HG03159 (cell line): ENCODE data around the gene ADAMTS17.

Experiments
- ATAC-seq: cut with Tn5 transposase; IDR thresholded peaks from one replicate; pipeline ENCODE4 v1.9.1; 2021; ENCODE audit warnings: mild to moderate bottlenecking, moderate library complexity; ENCODE audit not compliant: unreplicated experiment

Gene ADAMTS17

GRCh38 chr15:100033140-100033857, 308.5 kb downstream of the ADAMTS17 start:
- no peak for ATAC-seq

GRCh38 chr15:100032358-100033085, 309.3 kb downstream of the ADAMTS17 start:
- ATAC-seq, result no peak

GRCh38 chr15:100031665-100032357, 310.0 kb downstream of the ADAMTS17 start:
- no peak for ATAC-seq

GRCh38 chr15:100030586-100031229, 311.1 kb downstream of the ADAMTS17 start:
- no peak for ATAC-seq

- ATAC-seq, result no peak
These were observed 311.8 kb downstream of the ADAMTS17 start for GRCh38 chr15:100029868-100030479.

DNA sequence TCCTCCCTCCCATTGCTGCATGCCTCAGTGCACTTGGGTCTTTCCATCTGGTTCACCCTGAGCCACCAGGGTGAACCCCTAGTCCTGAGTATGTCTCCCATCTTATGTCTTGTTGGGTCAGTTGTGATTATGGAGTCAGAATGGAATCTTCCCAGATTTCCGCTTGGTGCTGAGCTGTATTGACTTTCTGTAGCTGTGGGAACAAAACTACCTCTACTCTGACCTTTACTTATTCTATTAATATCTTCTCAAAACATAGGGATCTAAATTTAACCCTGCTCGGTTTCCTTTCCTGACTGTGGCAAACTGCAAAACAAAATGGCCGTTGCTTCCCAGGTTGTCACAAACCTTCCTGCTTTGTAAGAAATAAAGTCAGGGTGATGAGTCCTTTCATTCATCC, 312.7 kb downstream of the ADAMTS17 start:
- ATAC-seq, result no peak

GRCh38 chr15:100026041-100026440, 315.7 kb downstream of the ADAMTS17 start:
- ATAC-seq, result no peak

DNA sequence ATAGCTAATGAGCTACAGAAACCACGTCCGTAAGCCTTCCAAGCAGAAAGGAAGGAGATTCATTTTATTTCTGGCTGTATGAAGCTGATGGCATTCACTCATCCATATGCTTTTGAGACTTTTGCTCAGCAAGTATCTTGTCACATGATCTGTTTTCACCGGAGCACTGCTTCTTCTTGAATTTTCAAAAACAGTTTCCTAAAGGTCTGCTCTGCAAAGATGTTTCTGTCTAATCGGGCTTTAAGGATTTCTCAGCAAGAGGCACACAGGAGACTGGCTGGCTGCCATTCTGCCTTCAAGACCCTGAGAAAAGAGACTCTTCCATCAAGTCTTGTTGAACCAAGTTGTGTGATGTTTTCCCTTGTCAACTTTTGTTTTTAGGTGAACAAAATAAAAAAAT, 319.0 kb downstream of the ADAMTS17 start:
- no peak for ATAC-seq

GRCh38 chr15:100022391-100022790, 319.4 kb downstream of the ADAMTS17 start:
- no peak for ATAC-seq

- ATAC-seq, result no peak
These were observed 320.1 kb downstream of the ADAMTS17 start for GRCh38 chr15:100021653-100022052.

GRCh38 chr15:100020614-100021013, 321.2 kb downstream of the ADAMTS17 start:
- no peak for ATAC-seq

DNA sequence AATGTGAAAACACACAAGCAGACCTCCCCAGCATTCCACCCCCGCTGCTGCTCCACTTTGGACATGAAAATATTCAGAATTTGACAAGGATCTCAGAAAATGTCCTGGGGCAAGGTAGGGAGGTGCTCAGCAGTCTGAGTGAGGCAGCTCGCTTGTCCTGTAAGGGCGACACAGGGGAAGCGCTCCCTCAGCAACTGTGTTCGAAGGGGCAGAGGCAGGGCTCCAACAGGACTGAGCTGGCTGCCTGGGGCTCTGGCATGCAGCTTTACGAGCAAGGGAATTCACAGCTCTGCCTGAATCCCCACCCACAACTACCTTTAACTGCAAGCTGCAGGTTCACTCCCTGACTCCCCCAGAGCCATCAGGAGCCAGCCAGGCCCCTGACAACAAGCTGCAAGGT, 321.6 kb downstream of the ADAMTS17 start:
- no peak for ATAC-seq

DNA sequence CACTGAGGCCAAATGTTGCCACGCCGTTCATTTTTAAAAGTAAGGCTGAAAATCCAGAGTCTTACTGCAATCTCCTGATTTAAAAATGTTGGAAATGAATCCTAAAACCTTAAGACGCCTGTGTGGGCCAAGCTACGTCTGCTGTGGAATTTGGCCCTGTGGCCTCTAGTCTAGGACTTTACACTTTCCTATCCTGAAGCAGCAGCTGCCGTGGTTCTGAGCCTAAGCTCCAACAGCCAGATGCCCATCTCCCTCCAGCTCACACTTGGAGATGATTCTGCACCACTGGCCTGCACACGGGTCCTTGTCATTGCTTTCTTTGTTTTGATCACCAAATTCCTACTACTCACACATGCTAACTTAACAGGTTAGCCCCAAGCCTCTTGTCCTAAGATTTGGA, 322.2 kb downstream of the ADAMTS17 start:
- no peak for ATAC-seq

GRCh38 chr15:100018191-100018590, 323.6 kb downstream of the ADAMTS17 start:
- no peak for ATAC-seq

GRCh38 chr15:100017140-100017539, 324.6 kb downstream of the ADAMTS17 start:
- ATAC-seq, result no peak

DNA sequence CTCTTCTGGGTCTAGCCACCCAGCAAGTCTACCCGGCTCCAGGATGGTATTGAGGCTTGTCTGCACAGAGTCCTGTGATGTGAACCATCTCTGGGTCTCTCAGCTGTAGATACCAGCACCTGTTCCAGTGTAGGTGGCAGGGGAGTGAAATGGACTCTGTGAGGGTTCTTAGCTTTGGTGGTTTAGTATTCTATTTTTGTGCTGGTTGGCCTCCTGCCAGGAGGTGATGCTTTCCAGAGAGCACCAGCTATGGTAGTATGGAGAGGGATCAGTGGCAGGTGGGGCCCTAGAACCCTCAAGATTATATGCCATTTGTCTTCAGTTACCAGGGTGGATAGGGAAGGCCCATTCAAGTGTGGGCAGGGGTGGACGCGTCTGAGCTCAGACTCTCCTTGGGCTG, 325.1 kb downstream of the ADAMTS17 start:
- ATAC-seq, result no peak

DNA sequence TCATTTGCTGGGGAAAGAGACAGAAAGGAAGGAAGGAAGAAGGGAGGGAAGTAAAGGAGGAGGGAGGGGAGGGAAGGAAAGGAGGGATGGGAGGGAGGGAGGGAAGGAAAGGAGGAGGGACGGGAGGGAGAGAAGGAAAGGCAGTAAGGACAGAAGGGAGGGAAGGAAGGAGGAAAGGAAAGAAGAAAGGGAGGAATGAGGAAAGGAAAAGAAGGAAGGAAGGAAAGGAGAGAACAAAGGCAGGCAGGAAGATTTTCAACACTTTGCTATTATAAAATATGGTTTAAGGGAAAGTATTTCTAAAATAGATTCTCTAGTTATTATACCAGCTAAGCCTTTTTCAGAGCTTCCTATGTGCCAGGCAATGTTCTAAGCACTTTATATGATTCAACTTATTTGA, 330.5 kb downstream of the ADAMTS17 start:
- ATAC-seq, result no peak

DNA sequence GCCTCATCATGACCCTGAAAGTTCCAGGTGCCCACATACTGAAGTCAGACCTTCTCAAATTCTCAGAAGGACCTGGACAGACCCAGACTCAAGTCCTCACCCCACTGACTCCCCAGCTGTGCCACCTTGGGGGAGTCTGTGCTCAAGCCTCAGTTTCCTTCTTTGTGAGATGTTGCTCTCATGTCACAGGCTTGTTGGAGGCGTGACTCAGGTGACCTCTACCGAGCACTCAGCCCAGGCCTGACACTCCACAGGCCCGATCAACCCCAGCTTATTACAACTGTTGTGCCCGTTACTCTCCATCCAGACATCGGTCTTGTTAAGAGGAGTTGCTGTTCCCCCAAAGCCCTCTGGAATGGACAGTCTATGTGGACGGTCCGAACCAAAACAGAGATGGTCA, 332.4 kb downstream of the ADAMTS17 start:
- ATAC-seq, result no peak

GRCh38 chr15:100008258-100008657, 333.5 kb downstream of the ADAMTS17 start:
- no peak for ATAC-seq

- no peak for ATAC-seq
These were observed 334.2 kb downstream of the ADAMTS17 start for GRCh38 chr15:100007609-100008008.

DNA sequence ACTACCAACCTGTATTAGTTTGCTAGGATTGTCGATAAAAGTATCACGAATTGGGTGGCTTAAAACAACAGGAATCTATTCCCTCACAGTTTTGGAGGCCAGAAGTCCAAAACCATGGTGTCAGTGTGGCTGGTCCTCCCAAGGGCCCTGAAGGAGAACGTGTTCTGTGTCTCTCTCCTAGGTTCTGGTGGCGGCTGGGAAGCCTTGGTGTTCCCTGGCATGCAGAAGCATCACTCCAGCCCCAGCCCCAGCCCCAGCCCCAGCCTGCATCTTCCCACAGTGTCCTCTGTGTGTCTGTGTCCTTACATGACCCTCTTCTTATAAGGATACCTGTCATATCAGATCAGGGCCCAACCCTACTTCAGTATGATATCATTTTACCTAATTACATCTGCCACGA, 336.1 kb downstream of the ADAMTS17 start:
- no peak for ATAC-seq
